ENCODE data around the gene HTR2B.
"Not testable (repeated sequence)": the region's sequence is repeated elsewhere in the genome, so short reads cannot be mapped to it uniquely, and the experiment has no call there.

HTR2B gene

GRCh38 chr2:231068525-231069222, 56.2 kb downstream of the HTR2B start:
- DNase-seq (ENCODE audit: low read depth) = no peak
- no peak overlapping the region for H3K4me3 ChIP-seq (ENCODE audit: low read length)
- TF ChIP-seq CTCF (conservative IDR thresholded peaks at IDR 0.05; ENCODE audit: low read depth, low read length) = no peak

GRCh38 chr2:231067531-231067930, 57.3 kb downstream of the HTR2B start:
- DNase-seq (ENCODE audit: low read depth) = not testable (repeated sequence)

GRCh38 chr2:231065966-231066365, 58.9 kb downstream of the HTR2B start:
- TF ChIP-seq CTCF (conservative IDR thresholded peaks at IDR 0.05; ENCODE audit: low read depth, low read length) = no peak
- H3K4me3 ChIP-seq (ENCODE audit: low read length) = no peak overlapping the region
- no peak for DNase-seq (ENCODE audit: low read depth)

More at GRCh38 chr2:231067531-231067930, 57.3 kb downstream of the HTR2B start:
- H3K4me3 ChIP-seq (ENCODE audit: low read length) = not testable (repeated sequence)

GRCh38 chr2:231063347-231063746, 61.5 kb downstream of the HTR2B start:
- no peak for DNase-seq (ENCODE audit: low read depth)
- TF ChIP-seq CTCF (conservative IDR thresholded peaks at IDR 0.05; ENCODE audit: low read depth, low read length) = no peak
- H3K4me3 ChIP-seq (ENCODE audit: low read length) = no peak overlapping the region

GRCh38 chr2:231062776-231063175, 62.1 kb downstream of the HTR2B start:
- no peak for DNase-seq (ENCODE audit: low read depth)
- no peak overlapping the region for H3K4me3 ChIP-seq (ENCODE audit: low read length)
- TF ChIP-seq CTCF (conservative IDR thresholded peaks at IDR 0.05; ENCODE audit: low read depth, low read length) = no peak

DNA sequence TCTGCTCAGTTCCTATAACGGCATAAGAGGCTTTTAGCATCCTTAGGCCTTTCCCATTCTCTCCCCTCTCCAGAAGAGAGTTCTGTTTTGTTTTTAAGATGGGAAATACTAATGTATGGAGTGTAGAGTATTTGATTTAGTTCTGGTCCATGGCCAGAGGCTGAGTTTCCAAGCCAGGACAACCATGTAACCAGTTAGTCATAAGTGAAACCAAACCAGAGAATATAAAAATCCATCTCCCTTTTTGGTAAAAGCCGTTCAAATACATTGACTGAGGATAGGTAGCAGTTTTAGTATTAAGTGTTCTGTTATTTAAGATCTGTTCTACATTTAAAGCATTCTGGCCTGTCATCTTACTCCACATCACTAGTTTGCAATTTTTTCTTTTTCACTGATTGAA, 65.1 kb downstream of the HTR2B start:
- no peak overlapping the region for H3K4me3 ChIP-seq (ENCODE audit: low read length)
- no peak for TF ChIP-seq CTCF (conservative IDR thresholded peaks at IDR 0.05; ENCODE audit: low read depth, low read length)
- DNase-seq (ENCODE audit: low read depth) = no peak

DNA sequence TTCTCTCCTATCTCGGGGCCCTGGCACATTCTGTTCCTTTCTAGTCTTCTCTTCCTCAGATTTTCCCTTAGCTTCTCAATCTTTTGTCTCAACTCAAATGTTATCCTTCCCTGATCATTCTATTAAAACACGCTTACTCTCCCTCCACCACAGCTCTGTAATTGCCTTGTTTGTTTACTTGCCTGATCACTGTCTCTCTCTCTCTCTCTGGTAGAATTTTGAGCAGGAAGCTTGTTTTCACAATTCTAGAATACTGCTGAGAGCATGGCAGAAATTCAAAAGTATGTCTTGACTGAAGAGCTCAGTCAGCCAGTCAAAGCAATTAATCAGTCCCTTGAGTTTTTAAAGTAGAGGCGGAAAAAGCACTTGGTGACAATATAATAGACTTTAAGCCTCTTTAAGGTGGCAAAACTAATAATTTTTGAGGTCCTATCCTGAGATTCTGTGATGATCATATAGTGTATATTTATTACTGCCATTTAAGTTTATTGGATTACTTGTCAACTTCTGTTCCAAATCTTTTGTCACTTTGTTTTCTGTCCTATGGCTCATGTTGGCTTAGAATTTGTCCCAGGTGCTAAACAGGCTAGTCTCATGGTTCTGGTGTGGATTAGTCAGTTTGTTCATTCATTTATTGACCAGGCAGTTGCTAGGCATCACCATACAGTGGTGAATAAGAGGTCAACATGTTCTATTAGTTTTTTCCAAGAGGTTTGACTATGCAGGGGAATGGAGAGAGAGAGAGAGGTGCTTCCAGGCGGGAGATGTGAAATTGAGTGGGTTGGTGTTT, 65.9 kb downstream of the HTR2B start:
- H3K4me3 ChIP-seq (ENCODE audit: low read length) = no peak overlapping the region
- TF ChIP-seq CTCF (conservative IDR thresholded peaks at IDR 0.05; ENCODE audit: low read depth, low read length) = no peak
- no peak for DNase-seq (ENCODE audit: low read depth)
